HepG2 (cell line): ENCODE results near the gene KTI12. TPM values are rescaled to one million over a fixed set of nuclear protein-coding genes. Genes with fewer than 3 reads are reported as not detected.

Experiments used
- JUN ChIP-seq: sonication (generic); formaldehyde crosslinking; IDR thresholded peaks from 2 replicates; pipeline ENCODE4 v1.4.0; 2020; ENCODE audit warnings: mild to moderate bottlenecking, missing genetic modification reagents
- KDM6A ChIP-seq: IDR thresholded peaks from 2 replicates; pipeline ENCODE4 v1.6.1; 2016; ENCODE audit warnings: low read depth
- NR2F6 ChIP-seq, 2 experiments: IDR thresholded peaks; 2 replicates each; pipeline ENCODE4 v1.6.1; 2016; ENCODE audit warnings: antibody characterized with exemption in 1 of 2, mild to moderate bottlenecking in 1 of 2
- SP5 ChIP-seq: IDR thresholded peaks from 2 replicates; pipeline ENCODE4 v1.6.1; 2016; ENCODE audit warnings: low read depth, borderline replicate concordance
- THYN1 ChIP-seq: sonication (generic); formaldehyde crosslinking; IDR thresholded peaks from 2 replicates; pipeline ENCODE4 v1.8.1; 2023; ENCODE audit warnings: low read depth, mild to moderate bottlenecking, moderate library complexity, missing genetic modification reagents, borderline replicate concordance
- ZC3H13 ChIP-seq: sonication (generic); formaldehyde crosslinking; IDR thresholded peaks from 2 replicates; pipeline ENCODE4 v1.8.1; 2023; ENCODE audit warnings: mild to moderate bottlenecking, missing genetic modification reagents, moderate library complexity
- ZFP36 ChIP-seq: fragments of 150-350 bp; IDR thresholded peaks from 2 replicates; pipeline ENCODE4 v1.6.1; 2018; ENCODE audit warnings: borderline replicate concordance, low read length, low read depth; ENCODE audit not compliant: partially characterized antibody
- ZNF552 ChIP-seq: sonication (generic); formaldehyde crosslinking; IDR thresholded peaks from 2 replicates; pipeline ENCODE4 v1.9.0; 2022; ENCODE audit warnings: missing genetic modification reagents, mild to moderate bottlenecking, borderline replicate concordance
- ZNF563 ChIP-seq: sonication (generic); formaldehyde crosslinking; IDR thresholded peaks from 2 replicates; pipeline ENCODE4 v1.8.0; 2022; ENCODE audit warnings: mild to moderate bottlenecking, moderate library complexity, missing genetic modification reagents
- ZNF619 ChIP-seq: sonication (generic); formaldehyde crosslinking; IDR thresholded peaks from 2 replicates; pipeline ENCODE4 v1.4.0; 2020; ENCODE audit warnings: mild to moderate bottlenecking, missing genetic modification reagents
- polyA plus RNA-seq, 8 experiments: library from polyadenylated mRNA; depleted of rRNA in 3 of 8; stranded (reverse) in 7 of 8; unstranded in 1 of 8; fragments of >200 nt; fragmentation: Illumina TruSeq in 4 of 8; extraction: Trizol in 4 of 8; gene quantifications; 2 replicates each; pipeline versions ENCODE4 v1.2.1 to v1.2.3, GENCODE V29; 2011 to 2016; ENCODE audit warnings: low read depth in 4 of 8, missing spikeins in 1 of 8, mixed read lengths in 1 of 8; ENCODE audit not compliant: insufficient read depth in 1 of 8
- total RNA-seq, 5 experiments: library from RNA; depleted of rRNA; stranded (reverse); fragments of >200 nt; fragmentation: Illumina TruSeq; extraction: Trizol; gene quantifications; 2 replicates each; pipeline ENCODE4 v1.2.3, GENCODE V29; 2016; ENCODE audit warnings: low read depth in 1 of 5
- TF ChIP-seq, protein P1 (sequence below): sonication (generic); formaldehyde crosslinking; IDR thresholded peaks from 2 replicates; pipeline ENCODE4 v1.4.0; 2020; ENCODE audit warnings: mild to moderate bottlenecking, missing genetic modification reagents
- TF ChIP-seq, protein P2 (sequence below): IDR thresholded peaks from 2 replicates; pipeline ENCODE4 v1.6.1; 2016; ENCODE audit warnings: missing genetic modification reagents, missing compliant biosample characterization
- TF ChIP-seq, protein P3 (sequence below): sonication (generic); formaldehyde crosslinking; conservative IDR thresholded peaks from 2 replicates; pipeline ENCODE4 v1.4.0; 2020; ENCODE audit warnings: missing genetic modification reagents
- TF ChIP-seq, protein P4 (sequence below): sonication (generic); formaldehyde crosslinking; IDR thresholded peaks from 2 replicates; pipeline ENCODE4 v1.4.0; 2020; ENCODE audit warnings: mild to moderate bottlenecking, low read depth, missing genetic modification reagents
- TF ChIP-seq, protein P5 (sequence below): sonication (generic); formaldehyde crosslinking; IDR thresholded peaks from 2 replicates; pipeline ENCODE4 v1.4.0; 2020; ENCODE audit warnings: mild to moderate bottlenecking, missing genetic modification reagents

Gene KTI12
- total and polyA plus RNA-seq, 2 of the 13 experiments (the other 11 are each of a cell fraction or from before 2014, with no cell fraction given) = 7.4 to 10.2 TPM

DNA sequence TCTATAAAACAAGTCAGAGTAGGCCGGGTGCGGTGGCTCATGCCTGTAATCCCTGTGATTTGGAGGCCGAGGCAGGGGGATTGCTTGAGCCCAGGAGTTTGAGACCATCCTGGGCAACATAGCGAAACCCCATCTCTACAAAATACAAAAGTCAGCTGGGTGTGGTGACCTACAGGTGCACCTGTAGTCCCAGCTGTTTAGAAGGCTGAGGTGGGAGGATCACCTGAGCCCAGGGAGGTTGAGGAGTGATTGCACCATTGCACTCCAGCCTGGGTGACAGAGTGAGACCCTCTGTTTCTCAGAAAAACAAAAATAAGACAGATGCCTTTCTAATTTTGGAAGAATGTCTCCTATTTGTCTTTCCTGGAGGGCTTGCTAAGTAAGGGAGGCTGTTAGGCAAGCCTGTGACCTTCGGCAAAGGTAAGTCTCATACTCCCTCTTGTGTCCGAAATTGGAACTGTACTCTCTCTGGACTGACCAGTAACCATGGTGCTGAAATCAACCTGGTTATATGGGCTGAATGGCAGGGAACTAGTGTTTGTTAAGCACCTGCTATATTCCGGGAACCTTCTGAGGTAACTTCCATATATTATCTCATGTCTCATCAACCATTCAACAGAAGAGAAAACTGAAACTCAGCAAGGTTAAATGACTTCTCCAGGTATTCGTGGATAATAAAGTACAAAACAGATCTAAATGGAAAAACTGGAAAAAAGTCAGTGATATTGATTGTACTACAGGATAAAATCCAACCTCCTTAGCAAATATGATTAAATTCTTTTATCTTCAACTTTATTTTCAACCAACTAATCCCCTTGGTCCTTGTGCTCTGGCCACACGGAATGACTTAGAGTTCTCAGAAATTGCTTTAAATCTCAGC lies 31.3 kb downstream of the KTI12 start (continued):
- TF ChIP-seq, protein P1, sequence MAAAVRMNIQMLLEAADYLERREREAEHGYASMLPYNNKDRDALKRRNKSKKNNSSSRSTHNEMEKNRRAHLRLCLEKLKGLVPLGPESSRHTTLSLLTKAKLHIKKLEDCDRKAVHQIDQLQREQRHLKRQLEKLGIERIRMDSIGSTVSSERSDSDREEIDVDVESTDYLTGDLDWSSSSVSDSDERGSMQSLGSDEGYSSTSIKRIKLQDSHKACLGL (CRISPR knock-in tag) = no peak
- TF ChIP-seq, protein P2, sequence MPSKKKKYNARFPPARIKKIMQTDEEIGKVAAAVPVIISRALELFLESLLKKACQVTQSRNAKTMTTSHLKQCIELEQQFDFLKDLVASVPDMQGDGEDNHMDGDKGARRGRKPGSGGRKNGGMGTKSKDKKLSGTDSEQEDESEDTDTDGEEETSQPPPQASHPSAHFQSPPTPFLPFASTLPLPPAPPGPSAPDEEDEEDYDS (CRISPR knock-in tag) = no peak
- TF ChIP-seq, protein P3, sequence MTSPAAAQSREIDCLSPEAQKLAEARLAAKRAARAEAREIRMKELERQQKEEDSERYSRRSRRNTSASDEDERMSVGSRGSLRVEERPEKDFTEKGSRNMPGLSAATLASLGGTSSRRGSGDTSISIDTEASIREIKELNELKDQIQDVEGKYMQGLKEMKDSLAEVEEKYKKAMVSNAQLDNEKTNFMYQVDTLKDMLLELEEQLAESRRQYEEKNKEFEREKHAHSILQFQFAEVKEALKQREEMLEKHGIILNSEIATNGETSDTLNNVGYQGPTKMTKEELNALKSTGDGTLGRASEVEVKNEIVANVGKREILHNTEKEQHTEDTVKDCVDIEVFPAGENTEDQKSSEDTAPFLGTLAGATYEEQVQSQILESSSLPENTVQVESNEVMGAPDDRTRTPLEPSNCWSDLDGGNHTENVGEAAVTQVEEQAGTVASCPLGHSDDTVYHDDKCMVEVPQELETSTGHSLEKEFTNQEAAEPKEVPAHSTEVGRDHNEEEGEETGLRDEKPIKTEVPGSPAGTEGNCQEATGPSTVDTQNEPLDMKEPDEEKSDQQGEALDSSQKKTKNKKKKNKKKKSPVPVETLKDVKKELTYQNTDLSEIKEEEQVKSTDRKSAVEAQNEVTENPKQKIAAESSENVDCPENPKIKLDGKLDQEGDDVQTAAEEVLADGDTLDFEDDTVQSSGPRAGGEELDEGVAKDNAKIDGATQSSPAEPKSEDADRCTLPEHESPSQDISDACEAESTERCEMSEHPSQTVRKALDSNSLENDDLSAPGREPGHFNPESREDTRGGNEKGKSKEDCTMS (CRISPR knock-in tag) = no peak
- TF ChIP-seq THYN1 (no peak), ZC3H13 (CRISPR knock-in tag) (no peak), SP5 (CRISPR knock-in tag) (no peak), JUN (no peak), ZNF552 (CRISPR knock-in tag) (no peak), ZNF619 (no peak), ZNF563 (no peak), KDM6A (CRISPR knock-in tag) (no peak), ZFP36 (no peak), NR2F6 (IDR thresholded peaks at IDR 0.05) (no peak), NR2F6 (CRISPR knock-in tag; IDR thresholded peaks at IDR 0.05) (0 out of 2 replicates have a peak, but pooled peaks have one; percentile 53)
- TF ChIP-seq, protein P4, sequence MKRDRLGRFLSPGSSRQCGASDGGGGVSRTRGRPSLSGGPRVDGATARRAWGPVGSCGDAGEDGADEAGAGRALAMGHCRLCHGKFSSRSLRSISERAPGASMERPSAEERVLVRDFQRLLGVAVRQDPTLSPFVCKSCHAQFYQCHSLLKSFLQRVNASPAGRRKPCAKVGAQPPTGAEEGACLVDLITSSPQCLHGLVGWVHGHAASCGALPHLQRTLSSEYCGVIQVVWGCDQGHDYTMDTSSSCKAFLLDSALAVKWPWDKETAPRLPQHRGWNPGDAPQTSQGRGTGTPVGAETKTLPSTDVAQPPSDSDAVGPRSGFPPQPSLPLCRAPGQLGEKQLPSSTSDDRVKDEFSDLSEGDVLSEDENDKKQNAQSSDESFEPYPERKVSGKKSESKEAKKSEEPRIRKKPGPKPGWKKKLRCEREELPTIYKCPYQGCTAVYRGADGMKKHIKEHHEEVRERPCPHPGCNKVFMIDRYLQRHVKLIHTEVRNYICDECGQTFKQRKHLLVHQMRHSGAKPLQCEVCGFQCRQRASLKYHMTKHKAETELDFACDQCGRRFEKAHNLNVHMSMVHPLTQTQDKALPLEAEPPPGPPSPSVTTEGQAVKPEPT (CRISPR knock-in tag) = no peak
- TF ChIP-seq, protein P5, sequence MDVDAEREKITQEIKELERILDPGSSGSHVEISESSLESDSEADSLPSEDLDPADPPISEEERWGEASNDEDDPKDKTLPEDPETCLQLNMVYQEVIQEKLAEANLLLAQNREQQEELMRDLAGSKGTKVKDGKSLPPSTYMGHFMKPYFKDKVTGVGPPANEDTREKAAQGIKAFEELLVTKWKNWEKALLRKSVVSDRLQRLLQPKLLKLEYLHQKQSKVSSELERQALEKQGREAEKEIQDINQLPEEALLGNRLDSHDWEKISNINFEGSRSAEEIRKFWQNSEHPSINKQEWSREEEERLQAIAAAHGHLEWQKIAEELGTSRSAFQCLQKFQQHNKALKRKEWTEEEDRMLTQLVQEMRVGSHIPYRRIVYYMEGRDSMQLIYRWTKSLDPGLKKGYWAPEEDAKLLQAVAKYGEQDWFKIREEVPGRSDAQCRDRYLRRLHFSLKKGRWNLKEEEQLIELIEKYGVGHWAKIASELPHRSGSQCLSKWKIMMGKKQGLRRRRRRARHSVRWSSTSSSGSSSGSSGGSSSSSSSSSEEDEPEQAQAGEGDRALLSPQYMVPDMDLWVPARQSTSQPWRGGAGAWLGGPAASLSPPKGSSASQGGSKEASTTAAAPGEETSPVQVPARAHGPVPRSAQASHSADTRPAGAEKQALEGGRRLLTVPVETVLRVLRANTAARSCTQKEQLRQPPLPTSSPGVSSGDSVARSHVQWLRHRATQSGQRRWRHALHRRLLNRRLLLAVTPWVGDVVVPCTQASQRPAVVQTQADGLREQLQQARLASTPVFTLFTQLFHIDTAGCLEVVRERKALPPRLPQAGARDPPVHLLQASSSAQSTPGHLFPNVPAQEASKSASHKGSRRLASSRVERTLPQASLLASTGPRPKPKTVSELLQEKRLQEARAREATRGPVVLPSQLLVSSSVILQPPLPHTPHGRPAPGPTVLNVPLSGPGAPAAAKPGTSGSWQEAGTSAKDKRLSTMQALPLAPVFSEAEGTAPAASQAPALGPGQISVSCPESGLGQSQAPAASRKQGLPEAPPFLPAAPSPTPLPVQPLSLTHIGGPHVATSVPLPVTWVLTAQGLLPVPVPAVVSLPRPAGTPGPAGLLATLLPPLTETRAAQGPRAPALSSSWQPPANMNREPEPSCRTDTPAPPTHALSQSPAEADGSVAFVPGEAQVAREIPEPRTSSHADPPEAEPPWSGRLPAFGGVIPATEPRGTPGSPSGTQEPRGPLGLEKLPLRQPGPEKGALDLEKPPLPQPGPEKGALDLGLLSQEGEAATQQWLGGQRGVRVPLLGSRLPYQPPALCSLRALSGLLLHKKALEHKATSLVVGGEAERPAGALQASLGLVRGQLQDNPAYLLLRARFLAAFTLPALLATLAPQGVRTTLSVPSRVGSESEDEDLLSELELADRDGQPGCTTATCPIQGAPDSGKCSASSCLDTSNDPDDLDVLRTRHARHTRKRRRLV (CRISPR knock-in tag) = no peak
